ES-I3 (cell line): ENCODE data around the gene PLIN3.
"Not testable (repeated sequence)": the region's sequence is repeated elsewhere in the genome, so short reads cannot be mapped to it uniquely, and the experiment has no call there.

Experiments used
- H3K36me3 ChIP-seq: 2 replicates; pipeline ENCODE4 v1.6.1; 2013; ENCODE audit warnings: mild to moderate bottlenecking, low read length, control low read depth, moderate library complexity; ENCODE audit not compliant: insufficient read depth
- H3K4me1 ChIP-seq: 2 replicates; pipeline ENCODE4 v1.6.1; 2013; ENCODE audit warnings: mild to moderate bottlenecking, control low read depth, low read length; ENCODE audit not compliant: insufficient read depth
- H3K9ac ChIP-seq: 2 replicates; pipeline ENCODE4 v1.6.1; 2013; ENCODE audit warnings: low read depth, mild to moderate bottlenecking, low read length, moderate library complexity
- H3K9me3 ChIP-seq: 2 replicates; pipeline ENCODE4 v1.6.1; 2013; ENCODE audit warnings: mild to moderate bottlenecking, low read length, moderate library complexity; ENCODE audit not compliant: control insufficient read depth, insufficient read depth

Gene PLIN3

GRCh38 chr19:4844348-4845179 is 22.9 kb downstream of the PLIN3 start:
- no peak overlapping the region for H3K9ac ChIP-seq
- H3K36me3 ChIP-seq: peaks cover 25% of the 10 kb centered on the region
- no peaks in the 10 kb centered on the region for H3K4me1 ChIP-seq
- H3K9me3 ChIP-seq: no peaks in the 10 kb centered on the region

GRCh38 chr19:4843647-4843965 is 23.9 kb downstream of the PLIN3 start:
- Histone ChIP-seq H3K36me3 (peaks cover 26% of the 10 kb centered on the region), H3K9me3 (no peaks in the 10 kb centered on the region), H3K4me1 (no peaks in the 10 kb centered on the region), H3K9ac (no peak overlapping the region)

GRCh38 chr19:4839192-4839591 is 28.3 kb downstream of the PLIN3 start:
- Histone ChIP-seq H3K36me3 (peaks cover 9% of the 10 kb centered on the region), H3K9me3 (no peaks in the 10 kb centered on the region), H3K9ac (no peak overlapping the region), H3K4me1 (no peaks in the 10 kb centered on the region)

GRCh38 chr19:4832776-4833175 is 34.7 kb downstream of the PLIN3 start:
- Histone ChIP-seq H3K36me3 (no peaks in the 10 kb centered on the region), H3K4me1 (no peaks in the 10 kb centered on the region; the same call in 1 of the 2 replicates), H3K9me3 (no peaks in the 10 kb centered on the region), H3K9ac (no peak overlapping the region)

GRCh38 chr19:4831979-4832340 is 35.5 kb downstream of the PLIN3 start:
- not testable (repeated sequence) for H3K36me3 ChIP-seq, H3K4me1 ChIP-seq, H3K9me3 ChIP-seq
- H3K9ac ChIP-seq: peak overlapping the region; percentile 81; the same call in 1 of the 2 replicates

- H3K4me1 ChIP-seq: no peaks in the 10 kb centered on the region; the same call in 1 of the 2 replicates
- no peaks in the 10 kb centered on the region for H3K36me3 ChIP-seq
- H3K9me3 ChIP-seq: no peaks in the 10 kb centered on the region
- peak within 1 kb of the TSS; percentile 81 for H3K9ac ChIP-seq
These were observed 36.0 kb downstream of the PLIN3 start, which contains the start of gene TICAM1 for GRCh38 chr19:4831304-4831978. Gene TICAM1 (minus strand): TSS chr19:4831712. CDS start chr19:4818377, 13,335 bp downstream.

- H3K36me3 ChIP-seq: no peaks in the 10 kb centered on the region
- no peaks in the 10 kb centered on the region for H3K9me3 ChIP-seq
- no peaks in the 10 kb centered on the region; the same call in 1 of the 2 replicates for H3K4me1 ChIP-seq
- H3K9ac ChIP-seq: peak overlapping the region; percentile 81; the same call in 1 of the 2 replicates
These were observed 36.6 kb downstream of the PLIN3 start for GRCh38 chr19:4830768-4831265.

GRCh38 chr19:4830332-4830731 is 37.1 kb downstream of the PLIN3 start:
- Histone ChIP-seq H3K4me1 (no peaks in the 10 kb centered on the region; the same call in 1 of the 2 replicates), H3K36me3 (no peaks in the 10 kb centered on the region), H3K9me3 (no peaks in the 10 kb centered on the region), H3K9ac (no peak overlapping the region)

GRCh38 chr19:4829001-4829712 is 38.3 kb downstream of the PLIN3 start:
- H3K4me1 ChIP-seq: no peaks in the 10 kb centered on the region; the same call in 1 of the 2 replicates
- no peak overlapping the region for H3K9ac ChIP-seq
- no peaks in the 10 kb centered on the region for H3K9me3 ChIP-seq
- no peaks in the 10 kb centered on the region for H3K36me3 ChIP-seq

GRCh38 chr19:4823577-4823976 is 43.9 kb downstream of the PLIN3 start:
- Histone ChIP-seq H3K4me1 (no peaks in the 10 kb centered on the region), H3K36me3 (no peaks in the 10 kb centered on the region), H3K9ac (no peak overlapping the region), H3K9me3 (no peaks in the 10 kb centered on the region)

- not testable (repeated sequence) for H3K9ac ChIP-seq, H3K4me1 ChIP-seq
These were observed 45.1 kb downstream of the PLIN3 start for GRCh38 chr19:4822354-4822753.

GRCh38 chr19:4821265-4821664 is 46.2 kb downstream of the PLIN3 start:
- Histone ChIP-seq H3K4me1 (no peaks in the 10 kb centered on the region), H3K9ac (no peak overlapping the region), H3K9me3 (no peaks in the 10 kb centered on the region), H3K36me3 (no peaks in the 10 kb centered on the region)

More at GRCh38 chr19:4822354-4822753, 45.1 kb downstream of the PLIN3 start:
- H3K9me3 ChIP-seq, H3K36me3 ChIP-seq: not testable (repeated sequence)

GRCh38 chr19:4817467-4818277 is 49.8 kb downstream of the PLIN3 start:
- Histone ChIP-seq H3K4me1 (no peaks in the 10 kb centered on the region), H3K9ac (no peak overlapping the region), H3K9me3 (no peaks in the 10 kb centered on the region), H3K36me3 (no peaks in the 10 kb centered on the region)

GRCh38 chr19:4816950-4817278 is 50.6 kb downstream of the PLIN3 start:
- H3K36me3 ChIP-seq: no peaks in the 10 kb centered on the region
- H3K9ac ChIP-seq: no peak overlapping the region
- no peaks in the 10 kb centered on the region for H3K4me1 ChIP-seq
- H3K9me3 ChIP-seq: no peaks in the 10 kb centered on the region
